GM18511 (cell line): ENCODE measurements around the gene ST6GALNAC5.
"Not testable (repeated sequence)": the region's sequence is repeated elsewhere in the genome, so short reads cannot be mapped to it uniquely, and the experiment has no call there.

Experiments used
- ATAC-seq: cut with Tn5 transposase; IDR thresholded peaks from one replicate; pipeline ENCODE4 v1.9.1; 2021; ENCODE audit warnings: mild to moderate bottlenecking, moderate library complexity; ENCODE audit not compliant: unreplicated experiment

The ST6GALNAC5 gene

DNA sequence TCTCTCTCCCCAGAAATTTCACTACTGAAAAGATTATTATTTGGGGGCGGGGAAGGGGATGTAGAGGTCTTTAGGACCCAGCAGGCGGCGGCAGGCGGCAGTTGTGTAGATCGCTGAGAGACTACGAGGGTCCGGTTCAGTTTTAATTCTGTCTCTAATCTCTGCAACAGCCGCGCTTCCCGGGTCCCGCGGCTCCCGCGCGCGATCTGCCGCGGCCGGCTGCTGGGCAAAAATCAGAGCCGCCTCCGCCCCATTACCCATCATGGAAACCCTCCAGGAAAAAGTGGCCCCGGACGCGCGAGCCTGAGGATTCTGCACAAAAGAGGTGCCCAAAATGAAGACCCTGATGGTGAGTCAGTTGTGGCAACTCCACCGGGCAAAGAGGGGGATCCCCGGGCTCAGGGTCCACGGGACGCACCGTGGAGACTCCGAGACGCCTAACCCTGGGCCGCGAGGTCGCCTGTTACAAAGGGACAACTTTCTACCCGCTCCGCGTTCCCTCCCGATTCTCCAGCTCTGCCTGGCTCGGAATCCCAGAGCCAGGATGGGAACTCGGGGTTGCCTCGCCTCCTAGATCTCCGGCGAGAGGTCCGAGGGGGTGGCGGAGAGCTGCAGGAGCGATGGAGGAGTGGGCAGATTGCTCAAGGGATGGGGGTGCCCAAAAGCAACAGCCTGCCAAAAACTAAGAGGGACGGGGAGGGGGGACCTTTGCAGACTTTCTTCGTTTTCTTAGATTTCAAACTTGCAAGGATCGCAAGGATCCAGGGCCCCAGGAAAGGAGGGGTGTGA lies at the start of gene ST6GALNAC5:
TSS of gene ST6GALNAC5 (plus strand) at position 139 of the 789 bp plus-strand sequence.
- ATAC-seq: peak; percentile 5

DNA sequence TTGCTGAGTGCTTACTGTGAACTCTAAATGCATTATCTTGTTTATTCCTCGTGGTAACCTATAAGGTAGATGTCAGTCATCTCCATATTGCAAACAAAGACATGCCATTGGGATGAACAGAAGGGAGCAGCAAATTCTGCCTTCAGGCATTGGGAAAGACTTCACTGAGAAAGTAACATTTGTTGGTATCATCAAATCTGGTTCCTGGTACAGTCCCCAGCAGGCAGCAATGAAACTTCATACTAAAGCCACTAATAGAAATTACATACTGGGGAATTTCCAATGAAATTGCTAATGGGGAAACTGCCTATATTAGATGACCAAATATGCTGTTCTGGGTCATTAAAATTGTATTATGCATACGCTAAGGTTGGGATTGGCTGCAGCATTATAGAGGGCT lies 47.3 kb upstream of the ST6GALNAC5 start:
- ATAC-seq: no peak

DNA sequence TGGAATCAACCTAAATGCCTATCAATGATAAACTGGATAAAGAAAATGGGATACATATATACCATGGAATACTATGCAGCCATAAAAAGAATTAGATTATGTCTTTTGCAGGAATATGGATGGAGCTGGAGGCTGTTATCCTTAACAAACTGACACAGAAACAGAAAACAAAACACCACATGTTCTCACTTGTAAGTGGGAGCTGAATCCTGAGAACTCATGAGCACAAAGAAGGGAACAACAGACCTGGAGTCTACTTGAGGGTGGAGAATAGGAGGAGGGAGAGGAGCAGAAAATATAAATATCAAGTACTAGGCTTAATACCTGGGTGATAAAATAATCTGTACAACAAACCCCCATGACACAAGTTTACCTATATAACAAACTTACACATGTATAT lies 44.3 kb upstream of the ST6GALNAC5 start:
- not testable (repeated sequence) for ATAC-seq

DNA sequence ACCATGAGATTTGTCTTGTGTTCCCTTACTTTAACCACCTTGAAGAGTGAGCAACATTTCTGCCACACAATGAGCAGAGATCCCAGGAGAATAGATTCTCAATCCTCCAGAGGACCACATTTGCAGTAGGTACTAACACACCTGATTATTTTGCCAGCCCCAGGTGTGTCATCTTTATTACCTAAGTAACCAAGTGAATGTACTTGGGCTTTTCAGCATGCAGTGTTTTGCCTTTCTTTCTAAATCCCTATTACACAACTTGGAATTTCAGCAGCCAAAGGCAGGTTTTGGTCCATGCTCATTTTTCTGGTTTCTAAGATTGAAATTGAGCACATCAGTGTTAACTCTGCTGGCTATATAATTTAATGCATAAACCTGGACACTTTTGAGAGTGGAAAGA lies 43.2 kb upstream of the ST6GALNAC5 start:
- no peak for ATAC-seq

DNA sequence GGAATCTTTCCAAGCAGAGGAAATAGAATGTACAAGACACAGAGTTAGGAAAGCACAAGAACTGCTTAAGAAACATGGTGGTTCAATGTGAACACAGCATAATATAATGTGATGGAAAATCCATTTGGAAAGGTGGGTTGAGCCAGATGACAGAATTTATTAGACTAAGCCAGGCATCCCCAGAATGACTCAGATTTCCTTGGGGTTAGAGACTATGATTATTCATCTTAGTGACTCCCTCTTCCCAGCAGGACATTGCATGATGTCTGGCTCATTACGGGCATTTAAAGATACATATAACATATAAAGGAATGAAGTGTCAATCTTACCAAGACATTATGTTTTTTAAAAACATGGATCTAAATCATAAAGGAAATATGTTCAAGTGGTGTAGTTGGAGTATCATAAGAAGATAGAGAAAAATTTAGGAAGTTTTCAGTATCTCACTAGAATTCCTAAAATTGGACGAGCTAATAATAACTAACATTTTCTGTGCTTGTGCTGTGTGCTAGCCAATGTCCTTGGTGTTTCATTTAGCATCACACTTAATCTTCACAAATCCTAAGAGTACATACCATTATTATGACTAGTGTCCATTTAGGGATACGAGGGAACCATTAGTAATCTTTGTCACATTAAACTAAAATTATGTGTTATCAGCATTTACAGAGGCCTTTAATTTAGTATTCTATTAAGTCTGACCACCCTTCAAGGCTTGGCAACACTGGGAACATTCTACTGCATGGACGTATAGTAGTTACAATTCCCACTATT lies 41.0 kb upstream of the ST6GALNAC5 start:
- ATAC-seq: no peak

DNA sequence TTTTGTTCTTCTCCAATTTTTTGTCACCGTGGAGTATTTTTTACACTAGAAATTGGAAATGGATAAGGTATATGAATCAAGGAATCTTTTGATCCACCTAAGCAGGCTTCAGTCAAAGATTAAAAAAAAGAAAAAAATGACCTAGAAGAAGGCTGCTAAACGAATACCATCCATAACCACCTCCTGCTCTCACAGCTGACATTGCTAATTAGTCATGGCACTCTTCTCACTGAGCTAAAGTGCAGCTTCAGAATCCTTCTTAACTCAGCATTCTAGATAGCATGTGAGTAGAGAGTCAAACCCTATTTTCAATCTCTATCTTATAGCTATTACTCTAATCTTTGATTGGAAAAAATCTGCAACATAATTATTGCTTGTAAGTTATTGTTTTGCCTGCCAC lies 40.2 kb upstream of the ST6GALNAC5 start:
- no peak for ATAC-seq

DNA sequence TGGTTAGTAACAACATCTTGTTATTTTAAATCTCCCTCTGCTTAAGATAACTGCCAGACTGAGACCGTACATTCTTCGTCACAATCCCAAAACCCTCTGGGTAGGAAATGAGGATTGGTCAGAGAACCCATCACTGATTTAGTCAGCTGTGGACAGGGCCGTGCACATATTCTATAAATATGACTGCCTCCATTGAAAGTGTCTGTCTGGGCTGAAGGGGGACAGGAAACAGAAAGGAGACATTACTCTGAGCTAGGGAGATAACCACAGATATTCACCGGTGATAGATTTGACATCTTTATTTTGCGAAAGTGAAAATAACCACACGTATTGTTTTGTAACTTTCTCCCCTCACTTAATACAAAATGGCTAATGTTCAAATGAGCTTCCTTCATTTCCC lies 36.9 kb upstream of the ST6GALNAC5 start:
- no peak for ATAC-seq

DNA sequence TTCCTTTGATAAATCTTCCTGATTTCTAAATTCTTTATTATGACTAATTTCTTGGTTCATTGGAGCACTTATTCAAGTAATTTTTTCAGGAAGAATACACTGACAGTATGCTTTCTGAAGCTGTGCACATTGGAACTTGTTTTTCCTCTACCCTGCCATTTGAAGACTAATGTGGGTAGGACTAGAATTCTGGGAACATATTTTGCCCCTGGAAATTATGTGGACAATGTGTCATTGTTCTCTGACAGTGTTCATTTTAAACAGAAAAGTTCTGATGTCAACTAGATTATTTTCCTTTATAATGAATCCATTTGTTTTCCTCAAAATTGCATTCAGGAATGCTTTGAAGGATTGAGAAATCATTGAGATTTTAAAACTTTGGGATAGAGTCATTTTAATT lies 34.8 kb upstream of the ST6GALNAC5 start:
- no peak for ATAC-seq

DNA sequence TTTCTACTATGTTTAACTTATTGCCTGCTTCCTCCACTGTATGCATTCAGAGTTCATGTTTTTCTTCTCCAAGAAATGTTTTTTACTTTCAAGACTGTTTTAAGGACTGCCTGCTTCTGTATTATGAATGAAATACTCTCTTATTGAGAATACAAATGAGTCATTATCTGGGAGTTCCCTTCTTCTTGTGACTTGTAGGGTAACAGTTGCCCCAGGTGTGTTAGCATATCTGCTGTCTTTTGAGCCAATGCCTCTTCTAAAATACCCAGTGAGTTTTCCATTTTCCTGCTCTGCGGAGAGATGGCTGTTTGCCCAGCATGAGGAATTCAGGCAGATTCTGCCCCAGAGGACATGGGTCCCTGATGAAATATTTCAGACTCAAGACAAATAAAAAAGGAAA lies 34.1 kb upstream of the ST6GALNAC5 start:
- no peak for ATAC-seq

DNA sequence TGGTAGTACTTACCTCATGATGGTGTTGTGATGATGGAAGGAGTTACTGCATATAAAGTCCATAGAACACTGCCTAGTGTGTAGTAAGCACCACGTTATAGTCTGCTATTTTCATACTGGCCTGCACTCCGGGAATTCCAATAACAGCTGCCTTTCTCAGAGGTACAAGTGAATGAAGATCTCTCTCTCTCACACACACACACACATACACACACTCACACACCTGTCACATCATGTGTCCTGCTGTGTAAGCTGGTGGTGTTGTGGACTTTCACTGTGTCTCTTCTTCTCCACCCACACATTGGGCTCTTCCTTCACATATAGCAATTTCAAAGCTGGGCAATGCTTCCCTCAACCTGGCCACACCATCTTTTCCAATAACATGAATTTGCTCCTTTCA lies 33.4 kb upstream of the ST6GALNAC5 start:
- ATAC-seq: no peak

DNA sequence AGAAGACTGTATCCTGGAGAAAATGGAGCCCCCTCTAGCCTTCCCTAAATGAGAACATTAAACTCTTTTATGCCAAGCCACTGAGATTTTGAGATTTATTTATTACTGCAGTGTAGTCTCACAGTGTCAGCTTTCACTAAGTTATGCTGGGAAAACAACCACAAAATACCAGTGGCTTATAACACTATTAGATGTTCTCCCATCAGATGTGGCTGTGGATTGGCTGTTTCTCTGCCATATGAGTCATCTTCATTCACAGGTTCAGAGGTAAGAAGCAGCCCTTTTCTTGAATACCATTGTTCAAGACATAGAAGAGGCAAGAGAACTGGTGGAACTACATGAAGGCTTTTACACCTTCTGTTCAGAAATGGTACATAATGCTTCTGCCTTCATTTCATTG lies 32.1 kb upstream of the ST6GALNAC5 start:
- no peak for ATAC-seq

DNA sequence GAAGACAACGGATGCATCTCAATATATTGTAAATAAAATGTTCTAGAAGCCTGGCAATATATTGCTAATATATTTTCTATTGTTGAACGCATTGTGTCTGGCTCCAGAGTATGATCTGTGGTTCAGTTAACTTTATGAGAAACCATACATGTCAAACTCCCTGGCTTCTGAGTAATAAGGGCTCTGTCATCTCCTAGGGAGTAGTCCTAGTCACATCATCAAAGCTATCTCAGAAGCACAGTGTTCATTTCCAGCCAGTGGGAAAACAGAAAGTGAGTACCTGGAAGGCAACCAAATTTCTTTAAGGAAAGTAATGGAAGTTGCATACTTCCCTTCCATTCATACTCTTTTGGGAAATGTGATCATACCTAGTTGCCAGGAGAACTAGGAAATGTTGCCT lies 27.0 kb upstream of the ST6GALNAC5 start:
- ATAC-seq: no peak

DNA sequence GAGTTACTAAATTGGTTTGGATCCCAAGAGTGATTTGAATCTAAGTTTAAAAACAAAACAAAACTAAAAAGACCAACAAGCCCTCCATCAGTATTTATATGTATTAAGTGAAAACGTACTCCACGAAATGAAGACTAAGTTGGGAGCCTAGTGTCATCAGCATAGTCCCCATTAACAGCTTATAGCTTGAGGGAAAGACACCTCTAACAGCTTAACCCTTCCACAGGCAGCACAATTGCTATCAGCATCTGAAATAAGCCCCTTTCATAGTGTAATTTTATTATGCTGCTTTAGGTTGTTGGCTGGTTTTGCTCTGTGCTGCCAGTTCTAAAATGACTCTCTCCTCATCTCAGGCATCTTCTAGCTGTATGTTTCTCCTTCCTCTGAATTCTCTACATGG lies 25.8 kb upstream of the ST6GALNAC5 start:
- no peak for ATAC-seq

DNA sequence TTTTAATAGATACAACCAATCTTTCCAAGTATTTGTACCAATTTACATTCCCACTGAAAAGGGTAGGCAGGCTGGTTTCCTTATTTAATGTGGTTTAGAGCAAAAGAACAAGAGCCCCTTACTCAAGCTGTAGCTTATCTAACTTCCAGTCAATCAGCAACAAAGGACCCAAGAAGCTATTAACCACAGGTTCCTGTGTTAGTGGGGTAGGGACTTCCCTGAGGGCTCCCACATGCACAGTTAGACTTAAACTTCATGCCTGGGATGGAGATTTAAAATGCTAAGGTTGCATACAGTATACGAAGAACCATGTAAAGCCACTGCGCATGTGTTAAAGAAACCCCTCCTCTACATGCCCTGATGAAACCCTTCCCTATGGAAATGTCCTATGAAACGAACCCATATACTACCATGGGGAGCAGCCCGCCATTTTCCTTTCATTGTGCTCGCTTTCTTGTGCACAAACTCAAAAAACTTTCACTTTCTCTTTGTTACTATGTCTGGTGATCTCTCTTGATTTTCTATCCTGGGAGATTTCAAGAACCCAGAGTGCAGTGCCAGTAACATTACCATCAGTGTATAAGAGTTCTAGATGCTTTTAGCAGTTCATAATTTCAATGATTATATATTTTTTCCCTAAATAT lies 23.3 kb upstream of the ST6GALNAC5 start:
- ATAC-seq: peak; percentile 55

DNA sequence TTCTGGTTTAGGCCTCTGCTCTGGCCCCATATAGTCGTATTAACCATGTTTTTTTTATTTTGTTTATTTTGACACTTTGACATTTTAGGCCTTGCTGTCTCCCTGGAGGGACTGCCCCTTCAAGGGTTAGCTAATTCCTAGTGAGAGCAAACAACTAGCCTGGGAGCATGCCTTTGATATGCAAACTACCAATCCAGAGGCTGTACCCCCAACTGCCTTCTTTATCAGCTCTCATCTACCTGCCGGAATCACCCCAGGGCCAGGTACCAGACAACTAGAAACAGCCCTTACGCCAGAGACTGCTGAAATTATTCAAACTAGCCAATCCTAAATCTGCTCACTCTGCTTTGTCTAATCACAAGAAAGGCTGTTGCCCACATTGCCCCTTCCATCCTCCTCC lies 13.0 kb upstream of the ST6GALNAC5 start:
- ATAC-seq: no peak

DNA sequence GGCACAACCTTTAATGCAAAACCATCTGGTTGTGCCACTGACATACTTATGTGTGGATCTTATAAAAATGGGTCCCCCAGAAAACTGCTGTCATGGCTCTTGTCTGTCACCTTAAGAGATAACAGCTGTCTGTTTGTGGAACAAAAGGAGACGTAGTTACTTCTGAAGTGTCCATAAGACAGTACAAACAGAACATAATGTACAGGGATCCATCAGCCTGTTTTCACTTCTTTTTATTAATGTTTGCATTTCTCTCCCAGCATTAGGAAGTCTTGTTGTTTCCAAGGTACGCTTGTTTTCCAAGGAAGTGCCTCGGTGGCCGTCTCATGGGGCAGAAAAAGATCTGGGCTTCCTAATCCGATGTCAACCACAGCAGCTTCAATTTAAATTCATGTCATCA lies 11.2 kb upstream of the ST6GALNAC5 start:
- ATAC-seq: no peak

DNA sequence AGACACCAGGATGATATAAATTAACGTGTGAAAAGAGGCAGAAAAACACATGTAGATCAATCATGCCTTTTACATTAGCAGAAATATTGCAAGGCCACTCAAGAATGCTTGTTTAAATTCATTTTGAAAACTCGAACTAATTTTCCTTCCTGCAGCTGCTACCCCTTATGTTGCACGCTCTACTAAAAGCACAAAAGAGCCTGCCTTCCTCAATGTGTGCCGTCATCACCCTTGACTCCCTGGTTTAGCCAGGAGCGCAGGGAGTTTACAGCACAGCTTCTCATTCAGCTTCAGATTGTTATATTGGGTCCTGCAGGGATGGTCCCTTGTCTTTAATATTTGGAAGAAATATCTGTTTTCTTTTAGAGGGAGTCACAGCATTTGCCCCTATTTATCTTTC lies 10.1 kb upstream of the ST6GALNAC5 start:
- ATAC-seq: no peak

DNA sequence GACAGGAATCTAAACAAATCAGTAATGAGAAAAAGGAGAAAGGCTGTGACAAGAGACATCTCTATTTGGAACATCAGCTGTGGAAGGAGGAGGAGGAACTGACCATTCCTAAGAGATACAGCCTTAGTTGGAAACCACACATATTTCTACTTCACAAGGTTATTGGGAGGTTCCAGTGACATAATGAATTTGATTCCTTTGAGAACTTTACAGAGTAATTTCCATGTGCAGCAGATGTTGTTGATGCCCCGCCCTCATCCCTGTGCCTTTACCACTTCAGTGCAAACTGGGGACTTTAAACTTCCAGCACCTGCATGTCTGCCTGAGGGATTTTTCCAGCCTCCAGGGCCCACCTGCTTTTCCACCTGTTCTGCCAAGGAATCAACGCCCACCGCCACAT lies 9.3 kb upstream of the ST6GALNAC5 start:
- no peak for ATAC-seq

DNA sequence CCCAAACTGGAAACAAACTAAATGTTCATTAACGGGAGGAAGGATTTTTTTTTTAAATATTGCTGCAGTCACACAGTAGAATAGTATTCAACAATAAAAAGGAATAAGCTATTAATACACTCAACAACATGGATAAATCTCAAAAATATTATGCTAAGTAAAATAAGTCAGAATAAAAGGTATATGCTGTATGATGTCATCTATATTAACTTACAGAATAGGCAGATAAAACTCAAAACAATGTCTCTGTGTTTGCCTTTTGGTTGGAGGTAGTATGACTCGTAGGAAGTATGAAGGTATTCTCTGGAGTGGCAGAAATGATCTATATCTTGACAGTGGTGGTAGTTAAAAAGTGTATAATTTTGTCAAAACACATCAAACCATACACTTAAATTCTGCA lies 6.1 kb upstream of the ST6GALNAC5 start:
- no peak for ATAC-seq

DNA sequence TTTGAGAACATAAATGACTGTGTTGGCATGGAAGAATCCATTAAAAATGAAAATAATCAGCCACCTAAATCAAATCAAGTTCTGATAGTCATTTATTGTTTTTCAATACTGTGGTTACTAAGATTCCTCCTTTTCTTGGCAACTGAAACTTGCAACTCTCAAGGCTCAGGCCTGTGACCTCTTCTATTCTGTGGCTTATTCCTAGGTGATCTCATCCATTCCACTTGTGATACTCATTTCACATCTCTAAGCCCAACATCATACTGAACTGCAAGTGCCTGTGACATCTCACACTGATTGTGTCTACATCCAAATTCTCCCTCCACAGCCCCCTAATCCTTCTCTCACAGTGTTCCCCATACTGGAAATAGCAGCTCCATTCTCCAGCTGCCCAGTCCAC lies 4.8 kb upstream of the ST6GALNAC5 start:
- no peak for ATAC-seq

DNA sequence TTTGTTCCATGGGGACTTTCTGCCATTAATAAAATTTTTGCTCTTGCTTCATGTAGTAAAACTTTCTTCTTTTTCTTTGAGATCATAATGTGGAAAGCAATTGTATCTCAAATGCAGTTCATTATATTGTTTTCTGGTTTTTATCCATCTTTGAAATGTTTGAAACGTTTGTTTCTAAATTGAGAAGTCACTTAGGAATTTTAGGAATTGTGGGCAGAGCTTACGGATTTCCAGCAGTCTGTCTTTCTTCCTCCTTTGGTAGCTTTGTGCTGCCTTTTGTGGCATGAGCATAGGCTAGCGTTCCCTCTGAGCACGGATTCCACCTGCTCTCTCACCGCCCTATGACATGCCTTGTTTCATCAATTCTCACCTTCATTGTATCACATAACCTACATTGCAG lies 2.9 kb upstream of the ST6GALNAC5 start:
- no peak for ATAC-seq
